ENCODE data around the gene DXO.
A peak's percentile ranks its signal among the peaks of the same experiment; 100 is the strongest.
"Not testable (repeated sequence)": the region's sequence is repeated elsewhere in the genome, so short reads cannot be mapped to it uniquely, and the experiment has no call there.

Gene DXO

DNA sequence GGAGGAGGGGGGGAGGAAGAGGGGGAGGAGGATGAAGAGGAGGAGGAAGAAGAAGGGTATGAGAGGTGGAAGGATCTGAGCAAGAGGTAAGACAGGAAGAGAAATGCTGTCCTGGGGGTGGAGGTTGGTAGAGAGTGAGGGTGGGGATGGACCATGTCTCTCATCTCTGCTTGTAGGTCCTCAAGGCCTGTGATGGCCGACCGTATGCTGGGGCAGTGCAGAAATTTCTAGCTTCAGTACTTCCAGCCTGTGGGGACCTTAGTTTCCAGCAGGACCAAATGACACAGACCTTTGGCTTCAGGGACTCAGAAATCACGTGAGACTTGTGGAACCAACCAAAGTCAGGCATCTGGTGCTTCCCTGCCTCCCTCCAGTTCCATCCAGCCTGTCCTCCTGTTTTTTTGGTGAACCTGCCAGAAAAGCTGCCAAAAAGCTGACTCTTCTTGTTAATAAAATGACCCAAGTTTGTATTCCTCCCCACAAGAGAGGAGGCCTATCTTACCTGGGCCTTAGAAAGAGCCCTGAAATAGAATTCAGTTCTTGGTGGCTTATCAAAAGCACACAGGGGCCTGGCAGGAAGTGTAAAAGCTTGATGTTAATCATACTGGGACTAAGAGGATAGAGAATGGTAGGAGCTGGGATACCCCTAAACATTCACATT is 7.4 kb upstream of the DXO start:
- no peak for DNase-seq

DNA sequence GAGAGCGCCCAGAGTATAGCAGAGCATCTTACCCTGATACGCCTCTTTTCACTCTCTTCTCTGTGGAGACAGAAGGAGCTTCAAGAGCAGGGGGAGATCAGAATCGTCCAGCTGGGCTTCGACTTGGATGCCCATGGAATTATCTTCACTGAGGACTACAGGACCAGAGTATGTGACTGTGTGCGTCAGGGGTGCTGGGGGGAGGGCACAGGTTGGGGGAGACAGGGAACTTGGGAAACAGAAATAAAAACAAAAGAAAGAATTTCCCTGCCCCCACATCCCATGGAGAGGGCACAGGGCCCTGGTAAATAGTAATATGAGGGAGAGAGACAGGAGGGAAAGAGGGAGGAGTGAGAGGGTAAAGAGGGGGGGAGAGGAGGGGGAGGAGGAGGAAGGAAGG is 6.9 kb upstream of the DXO start:
- DNase-seq: no peak

DNA sequence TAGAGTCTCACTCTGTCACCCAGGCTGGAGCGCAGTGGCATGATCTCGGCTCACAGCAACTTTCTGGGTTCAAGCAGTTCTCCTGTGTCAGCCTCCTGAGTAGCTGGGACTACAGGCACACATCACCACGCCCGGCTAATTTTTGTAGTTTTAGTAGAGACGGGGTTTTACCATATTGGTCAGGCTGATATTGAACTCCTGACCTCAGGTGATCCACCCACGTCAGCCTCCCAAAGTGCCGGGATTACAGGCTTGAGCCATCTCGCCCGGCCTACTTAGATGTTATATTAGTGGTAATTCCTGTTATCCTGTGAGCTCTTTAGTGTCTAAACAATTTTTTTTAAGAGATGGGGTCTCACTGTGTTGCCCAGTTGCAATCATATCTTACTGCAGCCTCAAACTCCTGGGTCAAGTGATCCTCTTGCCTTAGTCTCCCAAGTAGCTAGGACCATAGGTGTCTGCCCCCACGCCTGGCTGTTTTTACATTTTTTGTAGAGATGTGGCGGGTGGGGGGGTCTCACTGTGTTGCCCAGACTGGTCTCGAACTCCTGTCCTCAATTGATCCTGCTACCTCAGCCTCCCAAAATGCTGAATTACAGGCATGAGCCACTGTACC is 6.0 kb upstream of the DXO start:
- no peak for DNase-seq

- DNase-seq: not testable (repeated sequence)
Measured at GRCh38 chr6:31976065-31976464, 4.1 kb upstream of the DXO start.

DNA sequence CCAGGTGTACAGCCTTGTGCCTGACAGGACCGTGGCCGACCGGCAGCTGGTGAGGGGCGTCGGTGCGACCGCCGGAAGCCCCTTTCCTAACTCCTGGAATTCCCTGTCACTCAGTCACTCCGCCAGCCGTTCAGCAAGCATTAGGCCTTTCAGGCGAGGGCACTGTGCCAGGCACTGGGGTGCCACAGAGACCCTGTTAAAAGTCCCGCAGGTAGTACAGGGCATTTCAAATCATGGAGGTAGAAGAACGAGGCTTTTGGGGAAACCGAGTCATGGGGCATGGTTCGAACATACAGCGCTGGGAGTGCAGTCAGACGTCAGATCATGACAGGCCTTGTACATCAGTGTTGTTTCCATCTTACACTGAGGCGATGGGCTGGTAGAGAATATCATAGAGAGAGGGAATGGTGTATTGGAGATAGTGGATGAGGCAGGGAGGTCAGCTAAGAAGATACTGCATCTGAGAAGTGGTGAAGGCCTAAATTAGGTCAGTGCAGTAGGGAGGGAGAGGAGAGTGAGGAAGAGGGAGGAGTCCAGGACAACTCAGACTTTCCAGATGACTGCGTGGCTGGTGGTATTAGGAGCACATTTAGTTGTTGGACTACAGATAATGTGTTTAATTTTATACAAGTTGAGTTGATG is 892 bp upstream of the DXO start:
- DNase-seq: no peak

GRCh38 chr6:31971279-31971992 is 502 bp downstream of the DXO start:
- no peak for DNase-seq

DNA sequence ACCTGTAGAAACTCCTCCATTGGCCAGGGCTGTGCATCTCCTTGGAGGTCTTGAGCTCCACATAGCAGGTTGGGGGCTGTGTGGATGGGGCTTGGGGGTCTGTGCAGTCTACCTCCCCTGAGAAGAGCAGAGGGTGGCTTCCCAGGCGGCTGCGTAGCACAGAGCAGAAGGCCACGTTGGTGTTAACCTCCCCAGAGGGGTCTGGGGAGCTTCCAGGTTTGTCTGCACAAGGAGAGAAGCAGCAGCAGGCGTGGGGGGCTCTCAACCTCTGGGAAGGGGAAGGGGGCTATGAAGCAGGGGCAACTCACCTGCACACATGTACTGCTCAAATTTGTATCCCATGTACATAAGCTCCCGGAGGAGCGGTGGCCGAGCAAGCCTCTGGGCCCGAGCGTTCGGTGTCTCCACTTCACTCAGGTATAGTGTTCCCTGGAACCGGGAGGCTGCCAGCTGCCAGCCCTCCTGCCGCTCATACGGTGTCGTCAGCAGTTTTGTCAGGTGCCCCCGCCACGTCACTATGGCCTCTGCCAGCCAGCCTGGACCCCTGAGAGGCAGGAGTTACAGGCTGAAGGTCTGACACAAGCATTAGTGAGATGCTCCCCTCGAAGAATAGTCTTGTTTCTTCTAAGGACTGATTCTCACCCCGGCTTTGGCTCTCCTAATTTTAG is 1.2 kb downstream of the DXO start:
- no peak for DNase-seq

DNA sequence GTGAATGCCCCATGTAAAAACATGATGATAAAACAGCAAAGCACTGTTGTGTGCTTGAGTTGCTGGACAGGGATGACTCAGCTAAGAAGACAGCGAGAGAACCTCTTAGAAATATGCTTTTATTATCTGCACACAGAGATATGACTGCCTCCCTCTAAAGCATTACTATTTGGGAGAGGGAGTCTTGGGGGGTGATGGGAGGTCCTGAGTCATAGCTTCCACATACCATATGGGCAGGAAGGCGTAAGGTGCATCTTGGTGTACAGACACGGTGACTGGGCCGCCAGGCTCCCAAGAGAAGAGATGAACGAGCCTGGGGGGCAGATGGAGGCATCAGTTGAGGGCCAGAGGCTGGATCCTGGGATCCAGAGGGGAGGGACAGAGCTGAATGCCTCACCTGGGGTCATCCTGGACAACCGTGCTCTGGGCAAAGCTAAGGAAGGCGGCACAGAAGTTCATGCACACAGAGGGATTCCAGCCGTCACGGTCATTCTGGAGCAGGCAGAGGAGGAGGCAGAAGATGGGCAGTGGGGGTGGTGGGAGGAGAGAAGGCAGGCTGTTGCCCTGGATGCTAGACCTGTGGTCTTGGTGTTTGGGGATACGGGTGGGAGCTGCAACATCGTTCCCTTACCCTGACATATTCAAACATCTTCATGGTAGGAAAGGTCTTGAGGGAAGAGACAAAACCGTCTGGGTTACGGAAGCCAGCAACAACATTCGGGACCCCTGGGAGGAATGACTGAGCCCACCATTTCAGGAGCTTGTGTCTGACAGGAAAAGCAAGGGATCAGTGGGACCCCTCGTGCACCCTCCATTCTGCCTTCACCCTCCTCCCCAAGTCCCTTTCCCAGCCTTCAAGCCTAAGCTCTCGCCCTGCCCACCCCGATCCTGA is 2.0 kb downstream of the DXO start:
- DNase-seq: no peak

- DNase-seq: no peak
Measured at GRCh38 chr6:31968791-31969711, 2.9 kb downstream of the DXO start.

- no peak for DNase-seq
Measured at GRCh38 chr6:31968326-31968725, 3.6 kb downstream of the DXO start.

DNA sequence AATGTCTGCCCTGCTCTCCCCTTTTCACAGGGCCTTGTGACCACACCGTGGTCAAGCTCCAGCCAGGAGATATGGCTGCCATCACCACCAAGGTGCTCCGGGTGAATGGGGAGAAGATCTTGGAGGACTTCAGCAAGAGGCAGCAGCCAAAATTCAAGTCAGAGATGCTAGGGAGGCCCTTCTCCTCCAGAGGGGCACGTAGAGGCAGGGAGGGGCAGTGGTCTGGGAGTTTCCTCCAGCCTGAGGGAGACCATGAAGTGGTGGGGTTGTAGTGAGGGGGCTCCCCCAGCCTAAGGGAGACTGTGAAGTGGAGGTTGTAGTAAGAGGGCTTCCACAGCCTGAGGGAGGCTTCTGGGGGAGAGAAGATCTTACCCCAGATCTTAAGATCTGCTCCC is 4.0 kb downstream of the DXO start:
- DNase-seq: no peak

DNA sequence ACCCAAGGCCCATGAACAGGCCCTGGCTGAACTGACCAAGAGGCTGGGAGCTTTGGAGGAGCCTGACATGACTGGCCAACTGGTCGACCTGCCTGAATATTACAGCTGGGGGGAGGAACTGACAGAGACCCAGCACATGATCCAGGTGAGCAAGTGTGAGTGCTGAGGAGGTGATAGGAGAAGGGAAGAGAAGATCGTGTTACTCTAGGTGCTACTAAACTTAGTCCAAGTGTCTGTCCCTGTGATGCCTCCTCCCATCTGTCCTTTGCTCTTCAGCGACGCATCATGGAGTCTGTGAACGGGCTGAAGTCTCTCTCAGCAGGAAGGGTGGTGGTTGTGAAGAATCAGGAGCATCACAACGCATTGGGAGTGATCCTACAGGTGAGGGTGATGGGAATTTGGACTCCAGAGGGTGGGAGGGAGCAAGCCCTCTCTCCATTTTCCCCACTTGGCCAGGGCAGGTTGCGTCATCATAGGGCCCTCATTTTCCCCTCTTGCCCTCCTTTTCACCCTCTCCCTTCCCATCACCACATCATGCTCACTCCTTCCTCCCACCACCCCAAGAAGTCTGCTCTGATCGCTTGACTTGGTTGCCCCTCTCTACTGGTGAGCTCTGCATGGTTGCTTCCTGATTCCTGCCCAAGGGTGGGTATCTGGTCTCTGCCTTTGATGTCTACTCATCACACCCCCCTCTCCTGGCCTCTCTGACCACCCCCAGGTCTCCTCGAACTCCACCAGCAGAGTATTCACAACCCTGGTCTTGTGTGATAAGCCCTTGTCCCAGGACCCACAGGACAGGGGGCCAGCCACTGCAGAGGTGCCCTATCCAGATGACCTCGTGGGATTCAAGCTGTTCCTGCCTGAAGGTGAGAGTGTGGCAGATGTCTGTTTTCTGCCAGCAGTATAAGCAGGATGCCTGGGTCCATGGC is 4.7 kb downstream of the DXO start:
- DNase-seq: no peak

DNA sequence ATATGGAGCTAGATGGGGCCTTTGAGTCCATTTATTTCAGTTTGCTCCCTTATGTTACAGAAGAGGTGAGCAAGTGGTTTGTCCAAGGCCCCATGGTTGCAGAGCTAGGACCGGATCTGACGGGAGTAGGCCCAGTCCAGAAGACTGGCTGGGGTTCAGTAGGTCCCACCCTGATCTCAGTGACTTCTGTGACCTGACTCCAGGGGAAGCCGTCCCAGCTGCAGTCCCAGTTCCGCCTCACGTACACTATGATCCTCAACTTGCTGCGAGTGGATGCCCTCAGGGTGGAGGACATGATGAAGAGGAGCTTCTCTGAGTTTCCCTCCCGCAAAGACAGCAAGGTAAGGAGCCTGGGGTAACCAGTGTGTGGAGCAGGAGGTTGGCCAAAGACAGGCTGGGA is 5.4 kb downstream of the DXO start:
- DNase-seq: no peak

- no peak for DNase-seq
Measured at GRCh38 chr6:31965700-31966099, 6.2 kb downstream of the DXO start.

DNA sequence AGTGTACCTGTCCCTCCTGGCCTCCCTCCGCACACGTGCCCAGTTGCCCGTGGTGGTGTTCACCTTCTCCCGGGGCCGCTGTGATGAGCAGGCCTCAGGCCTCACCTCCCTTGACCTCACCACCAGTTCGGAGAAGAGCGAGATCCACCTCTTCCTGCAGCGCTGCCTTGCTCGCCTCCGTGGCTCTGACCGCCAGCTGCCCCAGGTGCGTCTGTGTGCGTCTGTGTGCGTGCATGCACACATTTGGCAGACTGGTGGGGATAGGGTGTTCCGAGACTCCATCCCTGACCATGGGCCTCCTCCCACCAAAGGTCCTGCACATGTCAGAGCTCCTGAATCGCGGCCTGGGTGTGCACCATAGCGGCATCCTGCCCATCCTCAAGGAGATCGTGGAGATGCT is 8.0 kb downstream of the DXO start:
- no peak for DNase-seq

- no peak for DNase-seq
Measured at GRCh38 chr6:31961616-31962015, 10.3 kb downstream of the DXO start.

DNA sequence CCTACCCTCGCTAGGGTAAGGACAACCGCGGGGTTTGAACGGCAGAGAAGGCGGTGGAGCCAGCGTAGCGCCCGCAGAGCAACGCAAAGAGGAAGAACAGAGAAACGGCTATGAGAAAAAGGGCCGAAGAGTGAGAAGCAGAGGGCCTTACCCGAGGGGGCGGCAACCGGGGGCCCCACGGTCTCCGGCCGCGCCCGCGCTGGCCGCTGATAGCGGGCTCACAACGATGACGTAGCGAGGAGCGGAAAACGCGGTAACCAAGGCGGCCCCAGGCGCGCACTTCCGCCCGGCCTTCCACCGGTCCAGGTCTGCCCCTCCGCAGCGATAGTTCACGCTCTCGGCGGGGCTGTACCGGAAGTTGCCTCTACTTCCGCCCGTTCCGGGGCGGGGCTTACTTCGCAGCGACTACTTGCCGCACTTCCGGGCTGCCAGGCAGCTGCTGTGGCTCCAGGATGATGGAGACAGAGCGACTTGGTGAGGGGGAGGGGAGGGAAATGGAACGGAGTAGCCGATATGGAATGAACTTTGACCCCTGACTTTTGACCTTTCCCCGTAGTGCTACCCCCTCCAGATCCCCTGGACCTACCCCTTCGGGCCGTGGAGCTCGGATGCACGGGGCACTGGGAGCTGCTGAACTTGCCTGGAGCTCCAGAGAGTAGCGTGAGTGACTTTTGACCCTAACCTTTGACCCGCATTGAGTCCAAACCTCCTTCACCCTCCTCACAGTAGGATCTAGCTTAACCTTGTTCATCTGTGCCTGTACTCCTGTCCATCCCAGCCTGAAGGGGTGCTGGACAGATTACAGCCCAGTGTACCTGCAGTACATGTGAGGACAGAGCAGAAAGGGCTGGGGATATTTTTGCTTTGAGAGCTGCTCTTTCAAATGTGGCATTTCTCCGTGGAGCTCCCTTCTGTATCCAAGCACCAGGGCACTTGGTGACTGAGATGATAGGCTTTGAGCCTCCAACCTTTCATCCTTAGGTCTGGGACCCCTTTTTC is 12.9 kb downstream of the DXO start, which contains the start of the genes NELFE and SKIC2:
NELFE (minus strand) TSS at position 231 of the 999 bp plus-strand sequence. CDS start 525 bp downstream, outside the sequence.
SKIC2 (plus strand) TSS at position 435 of the 999 bp plus-strand sequence; CDS start at position 453, 18 bp downstream.
- DNase-seq: peak; percentile 97

DNA sequence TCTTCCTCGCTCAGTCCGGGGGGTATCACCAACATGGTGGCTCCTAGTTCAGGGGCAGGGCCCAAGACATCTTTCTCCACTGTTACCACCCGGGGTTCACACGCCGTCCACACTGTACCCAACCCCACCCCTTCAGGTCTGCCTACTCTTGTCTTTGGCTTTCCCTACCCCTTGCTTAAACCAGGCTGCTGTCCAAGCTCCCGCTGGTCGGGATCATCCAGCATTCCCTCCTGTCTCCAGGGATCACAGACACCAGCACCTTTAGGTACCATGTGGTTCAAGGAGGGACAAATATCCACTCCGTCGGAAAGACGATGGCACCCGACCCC is 13.6 kb downstream of the DXO start:
- DNase-seq: no peak

DNA sequence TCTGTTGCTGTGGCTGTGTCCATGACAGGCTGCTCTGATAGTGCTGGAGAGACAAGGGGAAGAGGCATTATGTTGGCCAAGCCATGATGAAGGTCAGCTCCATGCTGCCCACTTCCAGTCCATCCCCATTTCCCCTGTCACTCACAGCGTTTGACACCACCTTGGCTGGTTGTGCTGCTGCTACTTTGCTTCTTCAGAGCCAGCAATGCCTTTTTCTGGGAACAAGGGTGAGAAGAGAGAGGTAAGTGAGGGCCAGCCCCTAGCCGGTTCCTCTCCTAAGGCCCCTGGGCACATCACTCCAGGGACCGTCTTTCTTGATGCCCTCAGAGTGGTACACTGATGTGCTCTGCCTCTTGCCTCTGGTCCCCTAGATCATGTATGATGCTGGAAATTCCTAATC is 15.1 kb downstream of the DXO start:
- no peak for DNase-seq
